GM10266 (cell line): Measurements from ENCODE around the gene ZNF367.

Source experiments
- DNase-seq: peaks from one replicate; pipeline ENCODE4 v3.0.0; 2012; ENCODE audit errors: extremely low spot score
- TF ChIP-seq, protein P1 (sequence below): IDR thresholded peaks from 2 replicates; pipeline ENCODE4 v1.5.1; 2012; ENCODE audit warnings: mild to moderate bottlenecking, low read depth; ENCODE audit not compliant: control insufficient read depth, insufficient read depth; ENCODE audit errors: missing control alignments

Gene ZNF367

DNA sequence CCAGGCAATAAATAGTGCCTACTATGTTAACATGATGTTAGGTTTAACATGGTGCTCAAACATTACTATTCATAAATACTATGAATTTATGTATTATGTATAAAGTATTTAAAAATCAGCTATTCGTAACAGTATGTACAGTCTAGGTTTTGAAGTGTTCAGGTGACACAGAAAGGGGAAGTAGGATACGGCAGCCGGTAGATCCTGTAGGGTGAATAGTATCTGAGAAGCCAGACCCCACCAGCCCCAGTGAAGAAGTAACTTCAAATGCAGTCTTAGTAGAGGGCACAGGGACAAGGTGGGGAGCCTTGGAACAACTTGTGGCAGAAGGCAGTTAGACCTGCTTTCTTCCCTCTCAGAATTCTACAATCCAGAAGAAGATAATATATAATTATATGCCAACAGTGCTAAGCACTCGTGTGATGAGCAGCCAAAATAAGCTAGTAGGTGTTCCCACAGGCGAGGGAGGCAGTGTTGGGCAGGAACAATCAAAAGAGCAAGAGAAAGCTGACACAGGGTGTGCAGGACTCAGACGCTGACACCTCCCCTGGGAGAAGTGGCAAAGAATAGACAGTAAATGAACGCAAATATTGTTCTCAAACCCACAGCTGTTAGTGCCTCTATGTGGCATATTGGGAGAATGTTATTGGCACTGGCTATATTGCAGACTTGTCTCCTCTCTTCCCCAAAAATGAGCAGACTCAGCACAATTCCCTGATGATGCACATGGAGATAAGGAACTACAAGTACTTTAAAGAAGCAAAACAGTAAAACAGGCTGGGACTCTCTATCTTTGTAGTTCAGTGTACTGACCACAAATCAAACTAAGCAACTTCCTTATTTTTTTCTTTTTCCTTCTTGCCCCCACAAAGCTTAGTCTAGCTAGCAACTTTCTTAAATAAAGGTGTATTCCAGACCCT, 4.6 kb downstream of the ZNF367 start:
- peak; percentile 22 for DNase-seq
- TF ChIP-seq, protein P1, sequence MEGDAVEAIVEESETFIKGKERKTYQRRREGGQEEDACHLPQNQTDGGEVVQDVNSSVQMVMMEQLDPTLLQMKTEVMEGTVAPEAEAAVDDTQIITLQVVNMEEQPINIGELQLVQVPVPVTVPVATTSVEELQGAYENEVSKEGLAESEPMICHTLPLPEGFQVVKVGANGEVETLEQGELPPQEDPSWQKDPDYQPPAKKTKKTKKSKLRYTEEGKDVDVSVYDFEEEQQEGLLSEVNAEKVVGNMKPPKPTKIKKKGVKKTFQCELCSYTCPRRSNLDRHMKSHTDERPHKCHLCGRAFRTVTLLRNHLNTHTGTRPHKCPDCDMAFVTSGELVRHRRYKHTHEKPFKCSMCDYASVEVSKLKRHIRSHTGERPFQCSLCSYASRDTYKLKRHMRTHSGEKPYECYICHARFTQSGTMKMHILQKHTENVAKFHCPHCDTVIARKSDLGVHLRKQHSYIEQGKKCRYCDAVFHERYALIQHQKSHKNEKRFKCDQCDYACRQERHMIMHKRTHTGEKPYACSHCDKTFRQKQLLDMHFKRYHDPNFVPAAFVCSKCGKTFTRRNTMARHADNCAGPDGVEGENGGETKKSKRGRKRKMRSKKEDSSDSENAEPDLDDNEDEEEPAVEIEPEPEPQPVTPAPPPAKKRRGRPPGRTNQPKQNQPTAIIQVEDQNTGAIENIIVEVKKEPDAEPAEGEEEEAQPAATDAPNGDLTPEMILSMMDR = no peak

DNA sequence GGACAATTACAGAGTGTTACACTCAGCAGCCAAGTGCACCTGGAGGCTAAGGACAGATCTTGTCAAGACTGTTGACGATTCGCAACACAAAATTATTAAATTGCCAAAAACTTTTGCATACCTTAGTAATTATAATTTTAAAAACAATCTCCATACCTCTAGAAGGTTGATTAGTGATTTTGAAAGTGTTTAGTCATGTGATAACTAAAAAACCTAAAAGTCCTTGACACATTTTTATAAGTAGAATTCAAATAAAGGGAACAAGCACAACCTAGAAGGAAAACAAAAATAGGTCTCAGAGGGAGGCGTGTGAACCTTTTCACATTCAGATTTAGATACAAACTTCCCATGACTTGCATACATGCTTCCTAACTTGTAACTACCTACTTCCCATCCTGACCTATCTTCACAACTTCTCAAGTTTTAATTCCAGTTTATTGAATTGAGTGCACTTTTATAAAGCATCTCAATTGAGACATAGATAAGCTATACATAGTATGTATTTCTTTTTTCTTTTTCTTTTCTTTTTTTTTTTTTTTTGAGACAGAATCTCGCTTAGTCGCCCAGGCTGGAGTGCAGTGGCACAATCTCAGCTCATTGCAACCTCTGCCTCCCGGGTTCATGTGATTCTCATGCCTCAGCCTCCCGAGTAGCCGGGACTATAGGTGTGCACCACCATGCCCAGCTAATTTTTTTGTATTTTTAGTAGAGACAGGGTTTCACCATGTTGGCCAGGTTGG, 5.8 kb downstream of the ZNF367 start:
- TF ChIP-seq, protein P1 = no peak
- no peak for DNase-seq

DNA sequence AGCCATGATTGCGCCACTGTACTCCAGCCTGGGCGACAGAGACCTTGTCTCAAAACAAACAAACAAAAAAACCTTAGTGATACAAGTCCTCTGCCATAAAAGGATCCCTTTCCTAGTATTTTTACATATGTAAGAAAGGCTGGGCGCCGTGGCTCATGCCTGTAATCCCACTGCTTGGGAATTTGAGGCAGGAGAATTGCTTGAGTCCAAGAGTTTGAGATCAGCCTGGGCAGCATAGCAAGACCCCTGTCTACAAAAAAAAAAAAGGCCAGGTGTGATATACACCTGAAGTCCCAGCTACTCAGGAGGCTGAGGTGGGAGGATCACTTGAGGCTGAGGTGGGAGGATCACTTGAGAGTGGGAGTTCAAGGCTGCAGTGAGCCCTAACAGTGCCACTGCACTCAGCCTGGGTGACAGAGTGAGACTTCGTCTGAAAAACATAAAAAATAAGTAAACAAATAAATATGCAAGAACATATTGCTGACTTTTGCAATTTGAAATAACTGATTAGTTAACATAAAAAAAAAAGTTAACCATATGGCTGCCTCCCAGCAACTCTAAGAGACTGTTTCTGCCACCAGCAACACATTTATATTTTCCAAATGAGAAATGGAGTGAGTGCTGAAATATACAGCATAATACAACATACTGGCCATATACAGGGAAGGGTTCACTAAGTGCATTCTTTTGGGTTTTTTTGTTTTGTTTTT, 6.9 kb downstream of the ZNF367 start:
- TF ChIP-seq, protein P1 = no peak
- DNase-seq = no peak

DNA sequence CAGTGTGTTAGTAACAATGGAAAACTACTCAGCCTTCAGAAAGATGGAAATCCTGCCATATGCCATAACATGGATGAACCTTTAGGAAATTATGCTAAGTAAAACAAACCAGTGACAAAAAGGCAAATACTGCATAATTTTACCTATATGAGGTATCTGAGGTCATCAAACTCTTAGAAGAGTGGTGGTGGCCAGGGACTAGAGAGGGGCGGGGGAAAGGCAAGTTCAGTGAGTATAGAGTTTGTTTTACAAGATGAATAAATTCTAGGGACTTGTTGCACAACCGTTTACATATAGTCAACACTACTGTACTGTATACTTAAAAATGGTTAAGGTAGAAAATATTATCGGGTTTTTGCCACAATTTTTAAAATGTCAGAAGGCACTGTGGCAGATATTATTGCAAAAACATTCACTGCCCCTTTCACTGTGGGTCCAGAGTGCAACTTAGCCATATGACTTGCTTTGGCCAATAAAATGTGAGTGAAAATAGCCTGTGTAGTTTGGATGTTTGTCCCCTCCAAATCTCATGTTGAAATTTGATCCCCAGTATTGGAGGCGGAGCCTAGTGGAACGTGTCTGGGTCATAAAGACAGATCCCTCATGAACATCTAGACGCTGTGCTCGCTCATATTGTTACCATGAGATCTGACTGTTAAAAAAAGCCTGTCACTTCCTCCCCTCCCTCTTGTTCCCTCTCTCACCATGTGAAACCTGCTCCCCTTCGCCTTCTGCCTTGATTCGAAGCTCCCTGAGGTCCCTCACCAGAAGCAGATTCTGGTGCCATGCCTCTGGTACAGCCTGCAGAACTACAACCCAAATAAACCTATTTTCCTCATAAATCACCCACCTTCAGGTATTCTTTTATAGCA, 9.5 kb downstream of the ZNF367 start:
- TF ChIP-seq, protein P1 = no peak
- no peak for DNase-seq

DNA sequence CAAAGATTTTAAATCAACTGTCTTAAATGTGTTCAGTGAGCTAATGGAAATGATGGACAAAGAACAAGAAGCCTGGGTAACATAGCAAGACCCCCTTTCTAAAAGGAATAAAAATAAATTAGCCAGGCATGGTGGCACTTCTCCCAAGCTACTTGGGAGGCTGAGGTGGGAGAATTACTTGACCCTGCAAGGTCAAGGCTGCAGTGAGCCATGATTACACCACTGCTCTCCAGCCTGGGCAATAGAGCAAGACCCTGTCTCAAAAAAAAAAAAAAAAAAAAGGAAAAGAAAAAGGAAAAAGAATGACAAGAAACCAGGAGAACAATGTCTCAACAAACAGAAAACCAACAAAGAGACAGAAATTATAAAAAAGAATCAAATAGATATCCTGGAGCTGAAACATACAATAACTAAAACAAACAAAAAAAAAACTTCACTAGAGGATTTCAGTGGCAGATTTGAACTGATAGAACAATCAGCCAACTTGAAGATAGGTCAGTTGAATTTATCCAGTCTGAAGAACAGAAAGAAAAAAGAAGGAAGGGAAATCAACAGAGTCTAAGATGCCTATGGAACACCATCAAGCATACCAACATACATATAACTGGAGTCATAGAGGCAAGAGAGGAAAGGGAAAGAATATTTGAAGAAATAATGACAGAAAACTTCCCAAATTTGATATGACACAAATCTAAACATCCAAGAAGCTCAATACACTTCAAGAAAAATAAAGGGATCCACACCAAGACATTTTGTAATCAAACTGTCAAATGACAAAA, 17.8 kb downstream of the ZNF367 start:
- DNase-seq = no peak
- TF ChIP-seq, protein P1 = no peak

DNA sequence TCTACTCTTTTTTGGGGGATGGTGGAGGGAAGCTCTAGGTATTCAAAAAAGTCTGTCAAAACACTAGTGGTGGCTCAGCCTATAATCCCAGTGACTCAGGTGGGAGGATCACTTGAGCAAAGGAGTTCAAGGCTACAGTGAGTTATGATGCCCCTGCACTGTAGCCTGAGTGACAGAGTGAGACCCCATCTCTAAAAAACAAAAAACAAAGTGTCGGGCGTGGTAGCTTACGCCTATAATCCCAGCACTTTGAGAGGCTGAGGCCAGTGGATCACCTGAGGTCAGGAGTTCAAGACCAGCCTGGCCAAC, 18.9 kb downstream of the ZNF367 start:
- no peak for DNase-seq
- TF ChIP-seq, protein P1 = no peak
